Erythroblast (primary cell): ENCODE results near the gene ADAMTS4.

Experiments
- GATA1 ChIP-seq: IDR thresholded peaks from 2 replicates; pipeline ENCODE4 v1.6.1; 2011; ENCODE audit warnings: low read depth, mild to moderate bottlenecking, control low read depth, low read length, moderate library complexity
- POLR2A ChIP-seq: IDR thresholded peaks from 2 replicates; pipeline ENCODE4 v1.6.1; 2011; ENCODE audit warnings: mild to moderate bottlenecking, low read length

DNA sequence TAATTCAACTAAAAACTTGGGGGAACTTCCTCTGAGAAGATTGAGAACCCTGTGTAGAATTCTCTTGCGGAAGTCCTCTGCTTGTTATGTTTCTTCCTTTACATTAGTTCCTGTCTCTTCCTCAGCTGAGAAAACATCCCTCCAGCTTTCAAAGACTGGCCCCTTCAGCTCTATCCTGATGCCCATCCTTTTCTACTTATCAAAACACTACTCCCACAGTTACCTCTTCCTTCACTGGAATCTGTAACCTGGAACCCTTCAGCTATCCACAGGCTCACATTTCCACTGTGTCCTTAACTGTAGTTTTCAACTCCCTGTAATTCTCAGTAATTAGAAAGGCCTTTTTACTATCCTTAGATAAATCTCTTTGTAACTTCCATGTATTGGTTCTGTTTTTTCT is 60.4 kb downstream of the ADAMTS4 start:
- TF ChIP-seq POLR2A (no peak), GATA1 (no peak)
